Stromal cell of bone marrow (primary cell): ENCODE measurements around the gene OR10W1.

Experiments
- DNase-seq: peaks from one replicate; pipeline ENCODE4 v3.0.0-alpha.2; 2012; ENCODE audit warnings: low read depth

OR10W1 gene

DNA sequence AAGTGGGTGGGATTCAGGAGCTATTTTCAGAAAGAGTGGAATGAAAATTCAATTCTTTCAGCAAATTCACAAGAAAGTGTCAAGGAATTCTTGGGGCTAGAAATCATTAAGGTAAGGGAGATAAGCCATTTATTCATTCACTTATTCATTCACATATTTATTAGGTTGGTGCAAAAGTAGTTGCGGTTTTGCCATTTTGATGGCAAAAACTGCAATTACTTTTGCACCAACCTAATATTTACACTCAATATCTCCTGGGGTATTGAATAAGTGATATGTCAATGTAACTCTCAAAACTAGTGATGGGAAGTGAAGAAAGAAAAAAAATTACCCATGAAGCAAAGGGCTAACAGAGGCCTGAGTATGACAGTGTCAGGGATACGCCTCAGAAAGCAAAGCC lies at the start of gene OR10W1:
OR10W1 (minus strand) TSS at position 119 of the 400 bp plus-strand sequence. CDS start 402 bp downstream, outside the sequence.
- DNase-seq: no peak

DNA sequence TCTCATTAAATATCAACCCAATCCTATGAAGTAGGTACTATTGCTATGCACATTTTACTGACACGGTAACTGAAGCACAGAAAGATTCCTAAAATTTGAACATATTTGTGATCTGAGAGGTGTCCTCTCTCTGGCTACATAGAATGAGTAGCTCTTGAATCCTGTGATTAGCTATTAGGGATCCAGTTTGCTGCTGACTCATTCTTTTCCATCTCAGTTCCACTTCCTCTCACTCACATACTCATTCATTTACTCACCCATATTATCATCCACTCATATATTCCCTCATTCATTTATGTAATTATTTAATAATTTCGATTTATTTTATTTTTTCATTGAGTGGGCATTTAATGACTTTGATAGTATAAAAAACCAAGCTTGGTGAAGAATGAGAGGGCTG lies 48.1 kb upstream of the OR10W1 start:
- DNase-seq: peak; percentile 26

DNA sequence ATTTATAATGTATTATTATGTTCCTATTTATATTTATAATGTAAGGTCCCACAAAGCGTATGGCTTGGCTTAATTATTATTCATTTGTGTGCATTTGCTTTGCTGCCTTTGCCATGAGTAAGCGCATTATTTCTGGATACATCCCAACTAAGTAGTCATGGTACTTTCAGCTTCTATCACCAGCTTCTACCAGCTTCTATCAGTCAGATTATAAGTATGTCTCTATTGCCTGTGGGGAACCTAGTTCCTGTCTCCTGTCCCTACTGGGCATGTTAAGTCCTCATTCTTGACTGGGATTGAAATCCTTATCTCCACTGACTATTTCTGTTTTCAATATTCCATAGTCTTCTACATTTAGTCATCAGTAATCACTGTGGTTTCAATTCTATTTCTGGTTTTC lies 33.5 kb upstream of the OR10W1 start:
- DNase-seq: peak; percentile 32

DNA sequence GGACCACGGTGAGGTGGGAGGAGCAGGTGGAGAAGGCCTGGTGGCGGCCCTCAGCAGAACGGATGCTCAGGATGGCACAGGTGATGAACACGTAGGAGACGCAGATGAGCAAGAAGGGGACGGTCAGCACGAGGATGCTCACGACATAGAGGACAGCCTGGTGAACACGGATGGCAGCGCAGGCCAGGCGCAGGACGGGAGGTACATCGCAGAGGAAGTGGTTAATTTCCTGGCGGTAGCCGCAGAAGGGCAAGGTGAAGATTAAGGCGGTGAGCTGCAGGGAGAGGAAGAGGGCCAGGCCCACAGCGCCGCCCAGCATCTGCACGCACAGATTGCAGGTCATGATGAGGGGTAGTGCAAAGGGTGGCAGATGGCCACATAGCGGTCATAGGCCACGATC lies 24.0 kb upstream of the OR10W1 start:
- no peak for DNase-seq

GRCh38 chr11:58289266-58289665 lies 21.2 kb upstream of the OR10W1 start:
- DNase-seq: no peak

DNA sequence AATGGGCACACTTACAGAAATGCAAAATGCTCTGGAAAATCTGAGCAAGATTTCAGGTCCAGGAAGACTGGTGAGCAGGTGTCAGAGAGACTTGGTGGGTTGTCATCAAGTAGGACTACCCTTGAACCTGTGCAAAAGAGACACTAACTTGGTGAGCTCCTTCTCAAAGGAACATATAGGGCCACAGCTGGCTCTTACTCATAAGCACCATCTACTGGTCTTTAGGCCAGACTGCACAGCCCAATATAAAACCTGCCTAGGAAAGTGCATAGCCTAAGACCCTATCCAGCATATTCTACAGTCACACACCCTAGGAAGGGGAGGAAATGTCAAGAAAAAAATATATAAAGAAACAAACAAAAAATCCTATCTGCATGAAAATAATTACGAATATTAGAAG lies 18.2 kb upstream of the OR10W1 start:
- DNase-seq: peak; percentile 11

DNA sequence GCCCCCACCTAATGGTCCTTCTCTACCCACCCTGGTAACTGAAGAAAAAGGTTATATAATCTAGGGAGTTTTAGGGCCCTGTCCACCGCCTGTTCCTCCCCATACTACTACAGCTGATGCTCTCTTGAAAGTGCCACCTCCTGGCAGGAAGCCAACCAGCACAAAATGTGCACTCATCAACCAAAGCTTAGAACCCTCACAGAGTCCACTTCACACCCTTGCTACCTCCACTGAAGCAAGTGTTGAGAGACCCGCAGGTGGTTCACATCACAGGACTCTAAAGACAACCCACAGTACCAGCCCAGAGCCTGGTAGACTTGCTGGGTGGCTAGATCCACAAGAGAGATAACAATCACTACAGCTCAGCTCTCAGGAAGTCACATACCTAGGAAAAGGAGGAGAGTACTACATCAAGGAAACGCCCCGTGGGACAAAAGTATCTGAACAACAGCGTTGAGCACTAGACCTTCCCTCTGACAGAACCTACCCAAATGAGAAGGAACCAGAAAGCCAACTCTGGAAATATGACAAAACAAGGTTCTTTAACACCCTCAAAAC lies 17.5 kb upstream of the OR10W1 start:
- DNase-seq: no peak

- no peak for DNase-seq
Observed at GRCh38 chr11:58276151-58276550, 8.1 kb upstream of the OR10W1 start.

DNA sequence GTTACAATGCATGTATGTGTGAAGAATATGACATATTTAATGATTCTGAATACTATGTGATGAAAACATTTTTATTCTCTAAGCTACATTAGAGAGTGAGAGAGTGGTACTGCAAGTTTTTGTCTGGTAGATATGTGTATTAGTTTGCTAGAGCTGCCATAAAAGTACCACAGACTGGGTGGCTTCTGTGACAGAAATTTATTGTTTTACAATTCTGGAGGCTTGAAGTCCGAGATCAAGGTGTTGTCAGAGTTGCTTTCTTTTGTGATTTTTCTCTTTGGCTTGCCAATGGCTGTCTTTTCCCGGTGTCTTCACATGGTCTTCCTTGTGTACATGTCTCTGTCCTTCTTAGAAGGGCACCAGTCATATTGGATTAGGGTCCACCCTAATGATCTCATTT lies 6.9 kb upstream of the OR10W1 start:
- no peak for DNase-seq

DNA sequence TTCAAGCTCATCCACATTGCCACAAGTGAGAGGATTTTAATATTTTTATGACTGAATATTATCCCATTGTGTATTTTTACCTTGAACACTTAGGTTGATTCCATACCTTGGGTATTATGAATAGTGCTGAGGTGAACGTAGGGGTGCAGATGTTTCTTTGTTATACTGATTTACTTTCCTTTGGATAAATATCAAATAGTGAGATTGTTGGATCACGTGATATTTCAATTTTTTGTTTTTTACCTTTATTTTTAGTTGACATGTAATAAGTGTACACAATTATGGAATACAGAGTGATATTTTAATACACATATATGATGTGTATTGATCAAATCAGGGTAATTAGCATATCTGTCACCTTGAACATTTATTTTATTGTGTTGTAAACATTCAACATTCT lies 8.1 kb downstream of the OR10W1 start:
- no peak for DNase-seq

GRCh38 chr11:58254936-58255335 lies 13.1 kb downstream of the OR10W1 start:
- DNase-seq: no peak

- no peak for DNase-seq
Observed at GRCh38 chr11:58243954-58244353, 24.1 kb downstream of the OR10W1 start.

DNA sequence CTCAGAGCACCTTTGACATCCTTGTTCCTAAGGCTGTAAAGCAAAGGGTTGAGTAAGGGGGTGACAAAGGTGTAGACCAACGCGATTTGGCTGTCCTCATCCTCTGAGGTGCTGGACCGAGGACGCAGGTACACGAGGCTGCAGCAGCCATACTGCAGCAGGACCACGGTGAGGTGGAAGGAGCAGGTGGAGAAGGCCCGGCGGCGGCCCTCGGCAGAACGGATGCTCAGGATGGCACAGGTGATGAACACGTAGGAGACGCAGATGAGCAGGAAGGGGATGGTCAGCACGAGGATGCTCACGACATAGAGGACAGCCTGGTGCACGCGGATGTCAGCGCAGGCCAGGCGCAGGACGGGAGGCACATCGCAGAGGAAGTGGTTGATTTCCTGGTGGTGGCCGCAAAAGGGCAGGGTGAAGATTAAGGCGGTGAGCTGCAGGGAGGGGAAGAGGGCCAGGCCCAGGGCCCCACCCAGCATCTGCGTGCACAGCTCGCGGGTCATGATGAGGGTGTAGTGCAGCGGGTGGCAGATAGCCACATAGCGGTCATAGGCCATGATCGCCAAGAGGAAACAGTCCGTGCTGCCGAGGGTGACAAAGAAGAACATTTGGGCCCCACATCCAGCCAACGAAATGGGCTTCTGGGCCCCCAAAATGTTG lies 40.0 kb downstream of the OR10W1 start:
- no peak for DNase-seq

GRCh38 chr11:58222721-58223120 lies 45.3 kb downstream of the OR10W1 start:
- no peak for DNase-seq
